Hypothalamus (tissue), 51 donors: ENCODE data around the gene APC.
"Not testable (repeated sequence)": the region's sequence is repeated elsewhere in the genome, so short reads cannot be mapped to it uniquely, and the experiment has no call there.

Source experiments
- DNase-seq, 51 donors: peaks; one replicate each; lab custom pipeline; 2025; lab: John Stamatoyannopoulos, UW

The APC gene

GRCh38 chr5:112713206-112713605 is 24.5 kb upstream of the APC start:
- no peak for DNase-seq

GRCh38 chr5:112716895-112717294 is 20.8 kb upstream of the APC start:
- DNase-seq, result not testable (repeated sequence)

GRCh38 chr5:112717506-112718082 is 20.1 kb upstream of the APC start:
- no peak for DNase-seq

GRCh38 chr5:112718344-112718743 is 19.3 kb upstream of the APC start:
- DNase-seq, result no peak

- DNase-seq, result no peak
Observed at GRCh38 chr5:112720576-112720975, 17.1 kb upstream of the APC start.

GRCh38 chr5:112724901-112725300 is 12.8 kb upstream of the APC start:
- DNase-seq, result no peak

- no peak for DNase-seq
Observed at GRCh38 chr5:112729630-112730029, 8.1 kb upstream of the APC start.

- peak in 2 of 51 donors; percentile 15 to 34 for DNase-seq
Observed at GRCh38 chr5:112732131-112732530, 5.6 kb upstream of the APC start.

GRCh38 chr5:112733586-112733985 is 4.1 kb upstream of the APC start:
- DNase-seq, result no peak

GRCh38 chr5:112734597-112734996 is 3.1 kb upstream of the APC start:
- no peak for DNase-seq

GRCh38 chr5:112735702-112736101 is 2.0 kb upstream of the APC start:
- DNase-seq, result no peak

GRCh38 chr5:112737070-112737462 is 619 bp upstream of the APC start:
- DNase-seq, result no peak

- peak in 28 of 51 donors; percentile 4 to 79 (median 50) for DNase-seq
Observed at GRCh38 chr5:112738191-112738560, 491 bp downstream of the APC start.

GRCh38 chr5:112742424-112742823 is 4.7 kb downstream of the APC start:
- DNase-seq, result peak in 33 of 51 donors; percentile 7 to 82 (median 50)

- DNase-seq, result no peak
Observed at GRCh38 chr5:112743631-112744030, 5.9 kb downstream of the APC start.

GRCh38 chr5:112752335-112752734 is 14.7 kb downstream of the APC start:
- no peak for DNase-seq

- no peak for DNase-seq
Observed at GRCh38 chr5:112755703-112756102, 18.0 kb downstream of the APC start.

- DNase-seq, result peak in 3 of 51 donors; percentile 12 to 62 (median 13)
Observed at GRCh38 chr5:112757468-112758208, 20.0 kb downstream of the APC start.

GRCh38 chr5:112758676-112759075 is 21.0 kb downstream of the APC start:
- DNase-seq, result no peak

GRCh38 chr5:112762113-112762810 is 24.6 kb downstream of the APC start:
- DNase-seq, result no peak

- DNase-seq, result no peak
Observed at GRCh38 chr5:112763165-112763564, 25.5 kb downstream of the APC start.

GRCh38 chr5:112772124-112772523 is 34.4 kb downstream of the APC start:
- no peak for DNase-seq
